Measurements from ENCODE around the gene CEACAM1.

DNA sequence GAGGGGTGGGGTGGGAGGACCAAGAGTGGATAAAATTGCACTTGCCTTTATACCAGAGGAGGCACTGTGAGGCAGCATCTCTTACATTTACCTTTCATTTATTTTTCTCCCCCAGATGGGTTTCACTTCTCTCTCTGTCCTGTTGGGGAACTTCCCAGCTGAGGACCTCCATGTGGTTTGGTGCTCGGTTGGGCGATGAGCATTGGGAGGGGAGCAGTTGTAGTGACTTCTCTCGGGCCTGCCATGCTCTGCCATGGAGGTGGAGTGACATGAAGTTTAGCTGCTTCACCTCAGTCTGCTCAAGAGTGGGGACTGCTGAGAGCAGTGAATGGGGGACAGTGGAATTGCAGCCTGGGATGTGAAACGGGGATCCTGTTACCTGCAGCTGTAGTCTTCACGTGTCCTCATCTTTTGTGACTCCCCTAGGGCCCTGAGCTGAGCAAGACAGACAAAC is 62.4 kb downstream of the CEACAM1 start:
- TF ChIP-seq, protein P1, sequence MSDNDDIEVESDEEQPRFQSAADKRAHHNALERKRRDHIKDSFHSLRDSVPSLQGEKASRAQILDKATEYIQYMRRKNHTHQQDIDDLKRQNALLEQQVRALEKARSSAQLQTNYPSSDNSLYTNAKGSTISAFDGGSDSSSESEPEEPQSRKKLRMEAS (CRISPR knock-in tag; IDR thresholded peaks at IDR 0.05) = no peak
- no peak for TF ChIP-seq CREB1 (IDR thresholded peaks at IDR 0.05)
- no peak for TF ChIP-seq CREB1 (CRISPR knock-in tag; IDR thresholded peaks at IDR 0.05)
- TF ChIP-seq ZNF3 (CRISPR knock-in tag; IDR thresholded peaks at IDR 0.05) = no peak
- TF ChIP-seq ZNF143 (CRISPR knock-in tag; IDR thresholded peaks at IDR 0.05) = no peak
- no peak for TF ChIP-seq CBX2 (IDR thresholded peaks at IDR 0.05; ENCODE audit: insufficient read depth, low read length, poor library complexity, severe bottlenecking)
- TF ChIP-seq, protein P2, sequence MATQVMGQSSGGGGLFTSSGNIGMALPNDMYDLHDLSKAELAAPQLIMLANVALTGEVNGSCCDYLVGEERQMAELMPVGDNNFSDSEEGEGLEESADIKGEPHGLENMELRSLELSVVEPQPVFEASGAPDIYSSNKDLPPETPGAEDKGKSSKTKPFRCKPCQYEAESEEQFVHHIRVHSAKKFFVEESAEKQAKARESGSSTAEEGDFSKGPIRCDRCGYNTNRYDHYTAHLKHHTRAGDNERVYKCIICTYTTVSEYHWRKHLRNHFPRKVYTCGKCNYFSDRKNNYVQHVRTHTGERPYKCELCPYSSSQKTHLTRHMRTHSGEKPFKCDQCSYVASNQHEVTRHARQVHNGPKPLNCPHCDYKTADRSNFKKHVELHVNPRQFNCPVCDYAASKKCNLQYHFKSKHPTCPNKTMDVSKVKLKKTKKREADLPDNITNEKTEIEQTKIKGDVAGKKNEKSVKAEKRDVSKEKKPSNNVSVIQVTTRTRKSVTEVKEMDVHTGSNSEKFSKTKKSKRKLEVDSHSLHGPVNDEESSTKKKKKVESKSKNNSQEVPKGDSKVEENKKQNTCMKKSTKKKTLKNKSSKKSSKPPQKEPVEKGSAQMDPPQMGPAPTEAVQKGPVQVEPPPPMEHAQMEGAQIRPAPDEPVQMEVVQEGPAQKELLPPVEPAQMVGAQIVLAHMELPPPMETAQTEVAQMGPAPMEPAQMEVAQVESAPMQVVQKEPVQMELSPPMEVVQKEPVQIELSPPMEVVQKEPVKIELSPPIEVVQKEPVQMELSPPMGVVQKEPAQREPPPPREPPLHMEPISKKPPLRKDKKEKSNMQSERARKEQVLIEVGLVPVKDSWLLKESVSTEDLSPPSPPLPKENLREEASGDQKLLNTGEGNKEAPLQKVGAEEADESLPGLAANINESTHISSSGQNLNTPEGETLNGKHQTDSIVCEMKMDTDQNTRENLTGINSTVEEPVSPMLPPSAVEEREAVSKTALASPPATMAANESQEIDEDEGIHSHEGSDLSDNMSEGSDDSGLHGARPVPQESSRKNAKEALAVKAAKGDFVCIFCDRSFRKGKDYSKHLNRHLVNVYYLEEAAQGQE (IDR thresholded peaks at IDR 0.05; ENCODE audit: borderline replicate concordance) = no peak
- TF ChIP-seq, protein P2 (CRISPR knock-in tag; IDR thresholded peaks at IDR 0.05; ENCODE audit: low read depth) = no peak
- TF ChIP-seq, protein P3, sequence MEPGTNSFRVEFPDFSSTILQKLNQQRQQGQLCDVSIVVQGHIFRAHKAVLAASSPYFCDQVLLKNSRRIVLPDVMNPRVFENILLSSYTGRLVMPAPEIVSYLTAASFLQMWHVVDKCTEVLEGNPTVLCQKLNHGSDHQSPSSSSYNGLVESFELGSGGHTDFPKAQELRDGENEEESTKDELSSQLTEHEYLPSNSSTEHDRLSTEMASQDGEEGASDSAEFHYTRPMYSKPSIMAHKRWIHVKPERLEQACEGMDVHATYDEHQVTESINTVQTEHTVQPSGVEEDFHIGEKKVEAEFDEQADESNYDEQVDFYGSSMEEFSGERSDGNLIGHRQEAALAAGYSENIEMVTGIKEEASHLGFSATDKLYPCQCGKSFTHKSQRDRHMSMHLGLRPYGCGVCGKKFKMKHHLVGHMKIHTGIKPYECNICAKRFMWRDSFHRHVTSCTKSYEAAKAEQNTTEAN (CRISPR knock-in tag; IDR thresholded peaks at IDR 0.05) = no peak
- TF ChIP-seq, protein P4, sequence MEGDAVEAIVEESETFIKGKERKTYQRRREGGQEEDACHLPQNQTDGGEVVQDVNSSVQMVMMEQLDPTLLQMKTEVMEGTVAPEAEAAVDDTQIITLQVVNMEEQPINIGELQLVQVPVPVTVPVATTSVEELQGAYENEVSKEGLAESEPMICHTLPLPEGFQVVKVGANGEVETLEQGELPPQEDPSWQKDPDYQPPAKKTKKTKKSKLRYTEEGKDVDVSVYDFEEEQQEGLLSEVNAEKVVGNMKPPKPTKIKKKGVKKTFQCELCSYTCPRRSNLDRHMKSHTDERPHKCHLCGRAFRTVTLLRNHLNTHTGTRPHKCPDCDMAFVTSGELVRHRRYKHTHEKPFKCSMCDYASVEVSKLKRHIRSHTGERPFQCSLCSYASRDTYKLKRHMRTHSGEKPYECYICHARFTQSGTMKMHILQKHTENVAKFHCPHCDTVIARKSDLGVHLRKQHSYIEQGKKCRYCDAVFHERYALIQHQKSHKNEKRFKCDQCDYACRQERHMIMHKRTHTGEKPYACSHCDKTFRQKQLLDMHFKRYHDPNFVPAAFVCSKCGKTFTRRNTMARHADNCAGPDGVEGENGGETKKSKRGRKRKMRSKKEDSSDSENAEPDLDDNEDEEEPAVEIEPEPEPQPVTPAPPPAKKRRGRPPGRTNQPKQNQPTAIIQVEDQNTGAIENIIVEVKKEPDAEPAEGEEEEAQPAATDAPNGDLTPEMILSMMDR (IDR thresholded peaks at IDR 0.05 in 2 of 3, conservative IDR thresholded peaks at IDR 0.05 in 1 of 3; ENCODE audit: insufficient read depth in 2 of 3, low read depth in 1 of 3, low read length in 3 of 3) = peak in 1 of 3 experiments; percentile 10; a peak in 1 of 6 replicates
- no peak for TF ChIP-seq CHD1 (IDR thresholded peaks at IDR 0.05; ENCODE audit: low read length)
- TF ChIP-seq CEBPB (tag; IDR thresholded peaks at IDR 0.05) = no peak
- no peak for TF ChIP-seq MYC (IDR thresholded peaks at IDR 0.05; ENCODE audit: low read depth, low read length)
- TF ChIP-seq MYC (CRISPR knock-in tag; IDR thresholded peaks at IDR 0.05; ENCODE audit: borderline replicate concordance, low read depth) = no peak
- no peak for TF ChIP-seq NR1H2 (CRISPR knock-in tag; IDR thresholded peaks at IDR 0.05)
- no peak for TF ChIP-seq POLR2AphosphoS5 (IDR thresholded peaks at IDR 0.05; ENCODE audit: control insufficient read depth, insufficient read depth, low read depth, low read length)
- no peak for TF ChIP-seq ZNF699 (CRISPR knock-in tag; IDR thresholded peaks at IDR 0.05; ENCODE audit: insufficient replicate concordance)

Measured in K562 (cell line).